Body of pancreas (tissue), 4 donors: Measurements from ENCODE around the gene RBCK1. TPM values are rescaled to one million over a fixed set of nuclear protein-coding genes. Genes with fewer than 3 reads are reported as not detected.
A peak's percentile ranks its signal among the peaks of the same experiment; 100 is the strongest.
"Not testable (repeated sequence)": the region's sequence is repeated elsewhere in the genome, so short reads cannot be mapped to it uniquely, and the experiment has no call there.

Experiments used
- ATAC-seq: fragments of 150-250 bp; one replicate; pipeline ENCODE4 v1.9.1; 2016
- DNase-seq, 4 donors: peaks; one replicate each; pipeline ENCODE4 v3.0.0-alpha.2; 2019
- H3K27ac ChIP-seq, 4 donors: fragments of 200-600 bp; sonication (generic); 1 replicate in 3 of 4; 2 replicates in 1 of 4; pipeline versions ENCODE4 v1.5.1 to v1.6.1; 2016 to 2019; ENCODE audit warnings: mild to moderate bottlenecking in 1 of 4, mixed read lengths in 1 of 4, moderate library complexity in 1 of 4
- H3K27me3 ChIP-seq, 2 donors: fragments of 200-600 bp; sonication (generic); one replicate each; pipeline ENCODE4 v1.6.0; 2016; ENCODE audit warnings: mild to moderate bottlenecking in 1 of 2
- H3K36me3 ChIP-seq, 2 donors: fragments of 200-600 bp; sonication (generic); replicated peaks in 1 of 2; 2 replicates each; pipeline ENCODE4 v1.5.1; 2016; ENCODE audit warnings: low read depth in 2 of 2; ENCODE audit not compliant: insufficient read depth in 1 of 2
- H3K4me1 ChIP-seq: fragments of 200-600 bp; sonication (generic); one replicate; pipeline ENCODE4 v1.6.0; 2016
- H3K4me3 ChIP-seq, 2 donors: fragments of 200-600 bp; sonication (generic); 1 replicate in 1 of 2; 2 replicates in 1 of 2; pipeline ENCODE4 v1.5.1; 2016 to 2019
- H3K9me3 ChIP-seq, 3 donors: fragments of 200-600 bp; sonication (generic); 1 replicate in 2 of 3; 2 replicates in 1 of 3; pipeline ENCODE4 v1.5.1; 2016
- CTCF ChIP-seq, 7 experiments: fragments of 450-650 bp in 4 of 7; fragments of 200-600 bp in 3 of 7; sonication (generic) in 3 of 7; IDR thresholded peaks; one replicate each; pipeline ENCODE4 v1.5.1; 2016 to 2019; ENCODE audit warnings: antibody characterized with exemption in 7 of 7
- POLR2A ChIP-seq, 3 donors: fragments of 450-650 bp; IDR thresholded peaks; one replicate each; pipeline ENCODE4 v1.6.1; 2016; ENCODE audit warnings: antibody characterized with exemption in 3 of 3, mild to moderate bottlenecking in 2 of 3
- WGBS, 2 donors: methylation state at CpG; one replicate each; pipeline ENCODE4 v1.1.5; 2017; 5-methylcytosine and 5-hydroxymethylcytosine counted together
- intact Hi-C: fragments of 100-400 bp; cut with DNase I; formaldehyde crosslinking; loops from one replicate; pipeline ENCODE4 v1.15.1; 2023
- total RNA-seq, 2 donors: library from RNA; depleted of rRNA; stranded (reverse); fragments of >200 nt; gene quantifications; one replicate each; pipeline ENCODE4 v1.1.0, GENCODE V29; 2016

RBCK1 gene
- total RNA-seq, 2 donors from 2014 or later, result 36.1 to 95.9 TPM

- H3K36me3 ChIP-seq, result no peaks in the 10 kb centered on the region
- H3K9me3 ChIP-seq, result no peaks in the 10 kb centered on the region
- intact Hi-C loops, result no loop called here
- no peak for TF ChIP-seq POLR2A (IDR thresholded peaks at IDR 0.05)
- no peak for TF ChIP-seq CTCF (IDR thresholded peaks at IDR 0.05)
- no peak overlapping the region for H3K4me3 ChIP-seq
- H3K27me3 ChIP-seq, result no peaks in the 10 kb centered on the region
- H3K4me1 ChIP-seq, result peaks cover 5% of the 10 kb centered on the region
- H3K27ac ChIP-seq, result peak overlapping the region; percentile 81 to 90 (median 86)
- no peak for DNase-seq
- whole genome bisulfite sequencing, 2 donors, result 60 to 69% methylated on average over 8 of the region's 8 CpGs
- ATAC-seq, result peak; percentile 15
Observed at GRCh38 chr20:382291-383115, 25.6 kb upstream of the RBCK1 start.

GRCh38 chr20:383889-384288 is 24.2 kb upstream of the RBCK1 start:
- no peak for DNase-seq
- Histone ChIP-seq H3K27me3 (no peaks in the 10 kb centered on the region), H3K27ac (no peak overlapping the region), H3K4me1 (peaks cover 9% of the 10 kb centered on the region), H3K4me3 (no peak overlapping the region), H3K9me3 (no peaks in the 10 kb centered on the region), H3K36me3 (no peaks in the 10 kb centered on the region)
- TF ChIP-seq POLR2A (IDR thresholded peaks at IDR 0.05), result no peak
- TF ChIP-seq CTCF (IDR thresholded peaks at IDR 0.05), result no peak
- WGBS, 2 donors, result 74 to 79% methylated on average over 5 of the region's 5 CpGs
- intact Hi-C loops, result no loop called here
- no peak for ATAC-seq

GRCh38 chr20:384723-385122 is 23.4 kb upstream of the RBCK1 start:
- Histone ChIP-seq H3K27ac (no peak overlapping the region), H3K9me3 (no peaks in the 10 kb centered on the region), H3K27me3 (no peaks in the 10 kb centered on the region), H3K4me3 (no peak overlapping the region), H3K36me3 (no peaks in the 10 kb centered on the region), H3K4me1 (peaks cover 18% of the 10 kb centered on the region)
- 89 to 100% methylated on average over 1 of the region's 1 CpG for WGBS, 2 donors
- intact Hi-C loops, result no loop called here
- TF ChIP-seq CTCF (IDR thresholded peaks at IDR 0.05) (no peak), POLR2A (IDR thresholded peaks at IDR 0.05) (no peak)
- no peak for DNase-seq
- ATAC-seq, result no peak

- intact Hi-C loops, result no loop called here
- no peaks in the 10 kb centered on the region for H3K36me3 ChIP-seq
- no peaks in the 10 kb centered on the region for H3K9me3 ChIP-seq
- no peak for DNase-seq
- TF ChIP-seq POLR2A (IDR thresholded peaks at IDR 0.05), result no peak
- TF ChIP-seq CTCF (IDR thresholded peaks at IDR 0.05), result no peak
- H3K27ac ChIP-seq, result no peak overlapping the region
- H3K4me1 ChIP-seq, result peaks cover 25% of the 10 kb centered on the region
- H3K4me3 ChIP-seq, result no peak overlapping the region
- WGBS, 2 donors, result 91 to 92% methylated on average over 5 of the region's 5 CpGs
- ATAC-seq, result no peak
- H3K27me3 ChIP-seq, result no peaks in the 10 kb centered on the region
Observed at GRCh38 chr20:385448-385847, 22.7 kb upstream of the RBCK1 start.

- H3K4me1 ChIP-seq, result peaks cover 22% of the 10 kb centered on the region
- WGBS, 2 donors, result 92 to 99% methylated on average over 4 to 7 of the region's 8 CpGs
- ATAC-seq, H3K9me3 ChIP-seq, H3K27ac ChIP-seq, intact Hi-C loops, H3K36me3 ChIP-seq, H3K4me3 ChIP-seq, H3K27me3 ChIP-seq, DNase-seq: not testable (repeated sequence)
Observed at GRCh38 chr20:386634-387033, 21.5 kb upstream of the RBCK1 start.
